Measurements from ENCODE around the gene ZBTB38. TPM values are rescaled to one million over a fixed set of nuclear protein-coding genes. Genes with fewer than 3 reads are reported as not detected.

ZBTB38 gene
- total and polyA plus RNA-seq, 7 experiments from 2014 or later = 25.0 to 70.5 (median 56.3) TPM

DNA sequence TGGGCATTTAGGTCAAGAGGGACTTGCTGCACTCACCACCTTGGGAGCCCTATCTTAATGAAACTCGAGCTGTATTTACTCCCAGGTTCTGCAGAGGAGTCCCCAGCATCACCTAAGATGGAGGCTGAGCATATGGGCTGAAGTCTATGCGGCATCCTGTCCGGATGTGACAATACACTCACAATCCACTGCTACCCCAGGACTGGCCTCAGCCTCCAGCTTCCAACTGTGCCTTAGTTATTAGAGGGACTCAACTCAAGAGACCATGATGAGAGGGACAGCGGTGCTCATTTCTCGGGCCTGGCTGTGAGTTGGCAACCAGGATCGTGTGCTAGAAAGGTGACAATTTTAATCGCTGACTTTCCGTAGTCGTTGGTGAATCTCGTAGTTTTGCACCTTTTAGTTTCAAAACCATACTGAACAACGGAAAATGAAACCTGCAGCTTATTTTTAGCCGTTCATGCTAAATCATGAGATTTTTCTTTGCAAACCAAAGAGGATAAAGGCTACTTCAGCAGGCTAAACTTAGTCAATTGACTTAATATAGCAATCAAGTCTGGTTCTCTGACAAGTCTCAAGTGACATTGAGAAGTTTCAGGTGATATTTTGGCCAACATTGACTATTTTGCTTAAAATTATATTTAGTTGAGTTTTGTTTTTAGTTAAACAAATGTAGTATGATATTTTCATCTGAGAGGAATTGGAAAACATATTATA lies 11.1 kb downstream of the ZBTB38 start:
- Histone ChIP-seq H3K9me3 (ENCODE audit: control insufficient read depth in 2 of 3, low read length in 3 of 3) (no peaks in the 10 kb centered on the region), H3K4me3 (ENCODE audit: low read length) (no peak overlapping the region), H3K36me3 (ENCODE audit: control insufficient read depth in 2 of 3, insufficient read depth in 3 of 3, low read length in 3 of 3) (no peaks in the 10 kb centered on the region), H3K27me3 (ENCODE audit: control insufficient read depth in 2 of 2, insufficient read depth in 2 of 2, low read length in 2 of 2) (no peaks in the 10 kb centered on the region), H3K27ac (ENCODE audit: low read depth, low read length) (no peak overlapping the region), H3K4me1 (ENCODE audit: control insufficient read depth in 2 of 2, insufficient read depth in 2 of 2, low read length in 2 of 2) (peaks cover 4 to 12% of the 10 kb centered on the region in 2 donors)
- intact Hi-C loops (cut with micrococcal nuclease) = no loop called here
- H3K27me3 Mint-ChIP-seq = peaks cover 0 to 4% (median 0%) of the 10 kb centered on the region in 5 donors
- DNase-seq (no peak), ATAC-seq (peak; percentile 59)
- H3K4me3 Mint-ChIP-seq = peak overlapping the region in 1 of 10 donors; percentile 39
- peaks cover 5 to 26% (median 17%) of the 10 kb centered on the region in 7 donors for H3K4me1 Mint-ChIP-seq
- CTCF ChIA-PET = interaction anchor here (0.7 to 1.0 kb wide), 2 partner anchors 72 to 609 kb away, joined by 3 read pairs; no protein-coding TSS in a partner anchor
- H3K27ac Mint-ChIP-seq = peak overlapping the region in 1 of 9 donors; percentile 77
- peaks cover 0 to 7% (median 0%) of the 10 kb centered on the region in 5 donors for H3K36me3 Mint-ChIP-seq
- POLR2A ChIA-PET = interaction anchor here (0.6 to 0.9 kb wide), 3 partner anchors 8 to 423 kb away, joined by 3 to 4 read pairs (median 3); no protein-coding TSS in a partner anchor
- no peaks in the 10 kb centered on the region for H3K9me3 Mint-ChIP-seq

- ChIA-PET POLR2A (no interaction called here), CTCF (no interaction called here)
- Mint-ChIP-seq H3K9me3 (no peaks in the 10 kb centered on the region), H3K36me3 (peaks cover 0 to 7% (median 0%) of the 10 kb centered on the region in 5 donors), H3K4me1 (peaks cover 4 to 23% (median 16%) of the 10 kb centered on the region in 7 donors), H3K4me3 (no peak overlapping the region), H3K27ac (no peak overlapping the region), H3K27me3 (peaks cover 0 to 9% (median 0%) of the 10 kb centered on the region in 5 donors)
- Histone ChIP-seq H3K27me3 (ENCODE audit: control insufficient read depth in 2 of 2, insufficient read depth in 2 of 2, low read length in 2 of 2) (no peaks in the 10 kb centered on the region), H3K9me3 (ENCODE audit: control insufficient read depth in 2 of 3, low read length in 3 of 3) (no peaks in the 10 kb centered on the region), H3K27ac (ENCODE audit: low read depth, low read length) (no peak overlapping the region), H3K4me3 (ENCODE audit: low read length) (no peak overlapping the region), H3K4me1 (ENCODE audit: control insufficient read depth in 2 of 2, insufficient read depth in 2 of 2, low read length in 2 of 2) (peaks cover 4 to 12% of the 10 kb centered on the region in 2 donors), H3K36me3 (ENCODE audit: control insufficient read depth in 2 of 3, insufficient read depth in 3 of 3, low read length in 3 of 3) (no peaks in the 10 kb centered on the region)
- DNase-seq (no peak), ATAC-seq (no peak)
- intact Hi-C loops (cut with micrococcal nuclease) = no loop called here
Measured at GRCh38 chr3:141380279-141380678, 12.0 kb downstream of the ZBTB38 start.

DNA sequence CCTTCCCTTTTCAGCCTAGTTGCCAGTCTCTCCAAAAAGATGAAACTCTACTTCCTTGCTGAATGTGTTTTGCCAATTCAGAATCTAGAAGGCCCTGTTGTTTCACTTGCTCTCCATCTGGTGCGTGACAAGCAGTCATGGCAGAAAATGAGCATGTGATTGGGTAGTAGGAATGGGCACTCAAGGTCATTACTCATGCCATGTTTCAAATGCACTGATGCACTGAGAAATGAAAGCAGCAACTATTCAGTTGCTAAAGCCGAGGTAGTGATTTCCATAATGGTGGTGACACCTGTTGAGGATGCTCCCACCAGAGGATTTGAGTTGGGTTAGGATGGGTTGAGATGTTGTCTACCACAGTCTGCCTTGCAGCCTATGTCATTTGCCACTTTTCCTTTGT lies 12.7 kb downstream of the ZBTB38 start:
- intact Hi-C loops (cut with micrococcal nuclease) = no loop called here
- ATAC-seq (no peak), DNase-seq (no peak)
- Histone ChIP-seq H3K36me3 (ENCODE audit: control insufficient read depth in 2 of 3, insufficient read depth in 3 of 3, low read length in 3 of 3) (no peaks in the 10 kb centered on the region), H3K9me3 (ENCODE audit: control insufficient read depth in 2 of 3, low read length in 3 of 3) (no peaks in the 10 kb centered on the region), H3K4me3 (ENCODE audit: low read length) (no peak overlapping the region), H3K27ac (ENCODE audit: low read depth, low read length) (no peak overlapping the region), H3K27me3 (ENCODE audit: control insufficient read depth in 2 of 2, insufficient read depth in 2 of 2, low read length in 2 of 2) (no peaks in the 10 kb centered on the region), H3K4me1 (ENCODE audit: control insufficient read depth in 2 of 2, insufficient read depth in 2 of 2, low read length in 2 of 2) (peaks cover 0 to 11% of the 10 kb centered on the region in 2 donors)
- ChIA-PET CTCF (no interaction called here), POLR2A (no interaction called here)
- no peaks in the 10 kb centered on the region for H3K9me3 Mint-ChIP-seq
- H3K4me1 Mint-ChIP-seq = peaks cover 0 to 16% (median 9%) of the 10 kb centered on the region in 7 donors
- peaks cover 0 to 6% (median 0%) of the 10 kb centered on the region in 5 donors for H3K36me3 Mint-ChIP-seq
- no peak overlapping the region for H3K27ac Mint-ChIP-seq
- no peak overlapping the region for H3K4me3 Mint-ChIP-seq
- H3K27me3 Mint-ChIP-seq = peaks cover 0 to 15% (median 0%) of the 10 kb centered on the region in 5 donors

DNA sequence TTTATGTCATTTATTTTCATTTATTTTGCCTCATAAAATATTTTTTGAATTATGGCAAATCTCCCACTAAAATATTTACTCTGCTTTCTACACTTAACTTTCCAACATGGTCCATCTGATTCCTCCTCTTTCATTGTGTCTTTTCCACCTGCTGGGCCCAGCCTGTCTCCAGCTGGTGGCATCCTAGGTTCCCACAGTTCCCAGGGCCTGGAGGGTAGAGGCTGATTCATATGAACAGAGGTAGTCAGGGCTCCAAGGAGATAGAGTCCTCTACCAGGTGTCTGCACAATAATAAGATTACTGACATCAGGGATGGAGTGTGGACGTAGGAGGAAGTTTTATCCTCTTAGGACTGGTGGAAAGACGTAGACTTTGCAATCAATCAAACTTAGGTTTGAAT lies 14.3 kb downstream of the ZBTB38 start:
- H3K4me1 Mint-ChIP-seq = peaks cover 0 to 5% (median 0%) of the 10 kb centered on the region in 7 donors
- intact Hi-C loops (cut with micrococcal nuclease) = no loop called here
- no peak overlapping the region for H3K27ac Mint-ChIP-seq
- H3K27me3 Mint-ChIP-seq = peaks cover 0 to 31% (median 0%) of the 10 kb centered on the region in 5 donors
- no peak for ATAC-seq
- no peak overlapping the region for H3K4me3 Mint-ChIP-seq
- no peaks in the 10 kb centered on the region for H3K9me3 Mint-ChIP-seq
- H3K4me1 ChIP-seq (ENCODE audit: control insufficient read depth in 2 of 2, insufficient read depth in 2 of 2, low read length in 2 of 2) = peaks cover 0 to 7% of the 10 kb centered on the region in 2 donors
- H3K4me3 ChIP-seq (ENCODE audit: low read length) = no peak overlapping the region
- H3K27ac ChIP-seq (ENCODE audit: low read depth, low read length) = no peak overlapping the region
- DNase-seq = no peak
- ChIA-PET CTCF (interaction anchor here (0.7 kb wide), 1 partner anchor 71 kb away, joined by 4 read pairs; no protein-coding TSS in a partner anchor), POLR2A (interaction anchor here (1.1 to 1.3 kb wide), 3 partner anchors 9 to 30 kb away, joined by 3 read pairs; no protein-coding TSS in a partner anchor)
- H3K36me3 ChIP-seq (ENCODE audit: control insufficient read depth in 2 of 3, insufficient read depth in 3 of 3, low read length in 3 of 3) = no peaks in the 10 kb centered on the region
- H3K27me3 ChIP-seq (ENCODE audit: control insufficient read depth in 2 of 2, insufficient read depth in 2 of 2, low read length in 2 of 2) = no peaks in the 10 kb centered on the region
- peaks cover 0 to 3% (median 0%) of the 10 kb centered on the region in 5 donors for H3K36me3 Mint-ChIP-seq
- H3K9me3 ChIP-seq (ENCODE audit: control insufficient read depth in 2 of 3, low read length in 3 of 3) = no peaks in the 10 kb centered on the region

DNA sequence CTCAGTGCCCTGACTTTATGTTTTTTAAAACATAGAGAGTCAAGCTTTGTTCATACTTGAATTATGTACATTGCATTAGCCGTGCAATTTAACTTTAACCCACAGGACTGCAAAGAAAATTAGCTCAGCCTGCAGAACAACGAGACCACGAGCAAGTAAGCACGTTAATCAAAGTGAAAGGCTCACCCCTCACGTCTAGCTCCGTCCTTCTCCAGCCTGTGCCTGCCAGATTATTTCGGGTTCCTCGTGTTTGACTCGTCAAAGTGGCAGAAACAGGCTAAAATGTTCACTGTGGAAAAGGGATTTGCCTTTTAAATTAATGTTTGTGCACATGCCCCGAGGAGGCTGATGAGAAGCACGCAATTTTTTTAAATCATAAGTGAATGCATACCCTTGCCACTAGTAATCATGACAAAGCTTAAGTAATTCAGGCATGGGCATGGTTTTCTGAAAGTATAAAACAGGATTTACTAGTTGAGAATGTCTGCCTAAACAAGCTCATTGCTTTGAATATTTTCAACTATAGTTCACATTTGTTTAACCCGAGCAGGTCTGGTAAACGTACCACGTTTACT lies 15.3 kb downstream of the ZBTB38 start:
- ATAC-seq (no peak), DNase-seq (no peak)
- Mint-ChIP-seq H3K9me3 (no peaks in the 10 kb centered on the region), H3K4me3 (no peak overlapping the region), H3K27me3 (peaks cover 0 to 33% (median 0%) of the 10 kb centered on the region in 5 donors), H3K4me1 (peaks cover 0 to 6% (median 0%) of the 10 kb centered on the region in 7 donors), H3K27ac (no peak overlapping the region), H3K36me3 (peaks cover 0 to 3% (median 0%) of the 10 kb centered on the region in 5 donors)
- Histone ChIP-seq H3K9me3 (ENCODE audit: control insufficient read depth in 2 of 3, low read length in 3 of 3) (no peaks in the 10 kb centered on the region), H3K36me3 (ENCODE audit: control insufficient read depth in 2 of 3, insufficient read depth in 3 of 3, low read length in 3 of 3) (no peaks in the 10 kb centered on the region), H3K4me3 (ENCODE audit: low read length) (no peak overlapping the region), H3K4me1 (ENCODE audit: control insufficient read depth in 2 of 2, insufficient read depth in 2 of 2, low read length in 2 of 2) (peaks cover 0 to 10% of the 10 kb centered on the region in 2 donors), H3K27me3 (ENCODE audit: control insufficient read depth in 2 of 2, insufficient read depth in 2 of 2, low read length in 2 of 2) (no peaks in the 10 kb centered on the region), H3K27ac (ENCODE audit: low read depth, low read length) (no peak overlapping the region)
- intact Hi-C loops (cut with micrococcal nuclease) = no loop called here
- ChIA-PET CTCF (interaction anchor here (0.8 to 1.7 kb wide), 4 partner anchors 11 to 69 kb away, joined by 3 to 5 read pairs (median 4); no protein-coding TSS in a partner anchor), POLR2A (interaction anchor here (0.5 to 1.1 kb wide), 3 partner anchors 14 to 32 kb away, joined by 3 to 4 read pairs (median 3); no protein-coding TSS in a partner anchor)

DNA sequence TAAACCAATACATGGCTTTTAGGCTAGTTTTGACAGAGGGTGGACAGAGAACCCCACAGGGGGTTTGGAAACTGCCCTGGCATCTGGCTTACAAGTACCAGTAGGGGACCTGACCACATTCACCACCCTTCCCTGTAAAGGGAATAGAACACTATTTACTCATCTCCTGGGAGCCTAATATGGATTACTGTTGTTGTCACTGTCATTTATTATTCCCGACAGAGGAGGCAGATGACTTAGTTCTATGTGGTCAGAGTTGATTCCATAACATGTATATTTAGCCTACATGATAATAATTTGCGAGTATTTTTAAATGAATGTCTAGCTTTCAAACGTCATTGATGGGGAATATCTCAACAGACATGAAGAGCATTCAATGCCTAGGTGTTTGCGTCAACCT lies 15.9 kb downstream of the ZBTB38 start:
- no peaks in the 10 kb centered on the region for H3K27me3 ChIP-seq (ENCODE audit: control insufficient read depth in 2 of 2, insufficient read depth in 2 of 2, low read length in 2 of 2)
- Mint-ChIP-seq H3K36me3 (peaks cover 0 to 3% (median 0%) of the 10 kb centered on the region in 5 donors), H3K27me3 (peaks cover 0 to 36% (median 0%) of the 10 kb centered on the region in 5 donors), H3K4me1 (peaks cover 0 to 11% (median 3%) of the 10 kb centered on the region in 7 donors), H3K27ac (no peak overlapping the region), H3K4me3 (no peak overlapping the region), H3K9me3 (no peaks in the 10 kb centered on the region)
- no peaks in the 10 kb centered on the region for H3K36me3 ChIP-seq (ENCODE audit: control insufficient read depth in 2 of 3, insufficient read depth in 3 of 3, low read length in 3 of 3)
- ATAC-seq = no peak
- ChIA-PET POLR2A (interaction anchor here (0.5 kb wide), 1 partner anchor 31 kb away, joined by 4 read pairs; no protein-coding TSS in a partner anchor), CTCF (interaction anchor here (1.0 to 1.7 kb wide), 3 partner anchors 11 to 68 kb away, joined by 3 to 5 read pairs (median 4); no protein-coding TSS in a partner anchor)
- H3K4me3 ChIP-seq (ENCODE audit: low read length) = no peak overlapping the region
- no peaks in the 10 kb centered on the region for H3K9me3 ChIP-seq (ENCODE audit: control insufficient read depth in 2 of 3, low read length in 3 of 3)
- intact Hi-C loops (cut with micrococcal nuclease) = no loop called here
- no peak overlapping the region for H3K27ac ChIP-seq (ENCODE audit: low read depth, low read length)
- H3K4me1 ChIP-seq (ENCODE audit: control insufficient read depth in 2 of 2, insufficient read depth in 2 of 2, low read length in 2 of 2) = peaks cover 0 to 4% of the 10 kb centered on the region in 2 donors
- DNase-seq = no peak

Measured in naive thymus-derived CD4-positive, alpha-beta T cell (primary cell).